Peyer's patch (tissue), 4 donors: ENCODE data around the gene HABP4. TPM values are rescaled to one million over a fixed set of nuclear protein-coding genes. Genes with fewer than 3 reads are reported as not detected.

Experiments
- DNase-seq, 3 donors: peaks; one replicate each; pipeline ENCODE4 v3.0.0-alpha.2; 2017 to 2019
- H3K27ac ChIP-seq, 4 donors: fragments of 200-600 bp; sonication (generic); one replicate each; pipeline ENCODE4 v1.5.1; 2016 to 2019
- H3K27me3 ChIP-seq, 2 donors: fragments of 200-600 bp; sonication (generic); one replicate each; pipeline ENCODE4 v1.5.1; 2019
- H3K36me3 ChIP-seq, 3 donors: fragments of 200-600 bp; sonication (generic); one replicate each; pipeline ENCODE4 v1.5.1; 2016 to 2019
- H3K4me1 ChIP-seq, 4 donors: fragments of 200-600 bp; sonication (generic); one replicate each; pipeline ENCODE4 v1.5.1; 2016 to 2019
- H3K4me3 ChIP-seq, 4 donors: fragments of 200-600 bp; sonication (generic); 1 replicate in 3 of 4; 2 replicates in 1 of 4; pipeline ENCODE4 v1.5.1; 2016 to 2019; ENCODE audit warnings: mild to moderate bottlenecking in 1 of 4
- H3K9me3 ChIP-seq, 4 donors: fragments of 200-600 bp; sonication (generic); one replicate each; pipeline ENCODE4 v1.5.1; 2016 to 2019; ENCODE audit warnings: mild to moderate bottlenecking in 1 of 4
- POLR2A ChIP-seq, 2 donors: fragments of 450-650 bp; IDR thresholded peaks; one replicate each; pipeline ENCODE4 v1.5.1; 2017; ENCODE audit warnings: antibody characterized with exemption in 2 of 2, mild to moderate bottlenecking in 2 of 2, moderate library complexity in 2 of 2
- total RNA-seq, 4 donors: library from RNA; depleted of rRNA; stranded (reverse); fragments of >200 nt; gene quantifications; one replicate each; pipeline ENCODE4 v1.1.0, GENCODE V29; 2016
- TF ChIP-seq, protein P1 (sequence below), 6 experiments: fragments of 450-650 bp in 4 of 6; fragments of 200-600 bp in 2 of 6; sonication (generic) in 1 of 6; IDR thresholded peaks; one replicate each; pipeline ENCODE4 v1.5.1; 2017 to 2019; ENCODE audit warnings: antibody characterized with exemption in 6 of 6, mild to moderate bottlenecking in 3 of 6, moderate library complexity in 1 of 6

HABP4 gene
- total RNA-seq, 4 donors from 2014 or later: 3.2 to 19.8 (median 5.1) TPM

DNA sequence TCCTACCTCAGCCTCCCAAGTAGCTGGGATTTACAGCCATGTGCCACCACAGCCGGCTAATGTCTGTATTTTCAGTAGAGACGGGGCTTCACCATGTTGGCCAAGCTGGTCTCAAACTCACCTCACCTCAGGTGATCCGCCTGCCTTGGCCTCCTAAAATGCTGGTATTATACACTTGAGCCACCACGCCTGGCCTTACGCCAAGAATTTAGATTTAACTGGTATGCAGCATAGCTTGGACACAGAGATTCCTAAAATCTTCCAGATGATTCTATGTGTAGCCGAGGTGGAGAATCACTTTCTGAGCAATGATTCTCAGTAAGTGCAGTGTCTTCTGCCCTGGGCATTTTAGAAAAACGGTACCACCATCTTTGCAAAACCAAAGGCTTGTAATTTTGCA, 74.1 kb downstream of the HABP4 start:
- Histone ChIP-seq H3K36me3 (peaks cover 0 to 13% (median 0%) of the 10 kb centered on the region in 3 donors), H3K27me3 (no peaks in the 10 kb centered on the region), H3K27ac (no peak overlapping the region), H3K9me3 (no peaks in the 10 kb centered on the region), H3K4me1 (no peaks in the 10 kb centered on the region), H3K4me3 (no peak overlapping the region)
- DNase-seq: no peak
- TF ChIP-seq, protein P1, sequence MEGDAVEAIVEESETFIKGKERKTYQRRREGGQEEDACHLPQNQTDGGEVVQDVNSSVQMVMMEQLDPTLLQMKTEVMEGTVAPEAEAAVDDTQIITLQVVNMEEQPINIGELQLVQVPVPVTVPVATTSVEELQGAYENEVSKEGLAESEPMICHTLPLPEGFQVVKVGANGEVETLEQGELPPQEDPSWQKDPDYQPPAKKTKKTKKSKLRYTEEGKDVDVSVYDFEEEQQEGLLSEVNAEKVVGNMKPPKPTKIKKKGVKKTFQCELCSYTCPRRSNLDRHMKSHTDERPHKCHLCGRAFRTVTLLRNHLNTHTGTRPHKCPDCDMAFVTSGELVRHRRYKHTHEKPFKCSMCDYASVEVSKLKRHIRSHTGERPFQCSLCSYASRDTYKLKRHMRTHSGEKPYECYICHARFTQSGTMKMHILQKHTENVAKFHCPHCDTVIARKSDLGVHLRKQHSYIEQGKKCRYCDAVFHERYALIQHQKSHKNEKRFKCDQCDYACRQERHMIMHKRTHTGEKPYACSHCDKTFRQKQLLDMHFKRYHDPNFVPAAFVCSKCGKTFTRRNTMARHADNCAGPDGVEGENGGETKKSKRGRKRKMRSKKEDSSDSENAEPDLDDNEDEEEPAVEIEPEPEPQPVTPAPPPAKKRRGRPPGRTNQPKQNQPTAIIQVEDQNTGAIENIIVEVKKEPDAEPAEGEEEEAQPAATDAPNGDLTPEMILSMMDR (IDR thresholded peaks at IDR 0.05): no peak
- no peak for TF ChIP-seq POLR2A (IDR thresholded peaks at IDR 0.05)

DNA sequence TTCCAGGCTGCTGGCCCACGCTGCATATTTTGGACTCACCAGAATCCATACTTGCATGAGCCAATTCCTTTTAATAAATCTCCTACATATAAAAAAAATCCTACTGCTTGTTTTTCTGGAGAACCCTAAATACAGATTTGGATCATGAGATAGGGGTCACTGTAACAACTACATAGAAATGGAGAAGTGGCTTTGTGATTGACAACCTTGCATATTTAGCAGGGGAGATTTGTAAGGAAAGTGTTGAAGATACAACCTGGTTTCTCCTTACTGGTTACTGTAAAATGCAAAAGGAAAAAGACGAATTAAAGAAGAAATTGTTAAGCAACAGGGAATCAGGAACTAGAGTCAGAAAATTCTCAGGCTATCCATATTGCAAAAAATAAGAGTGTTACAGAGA, 74.8 kb downstream of the HABP4 start:
- no peak overlapping the region for H3K4me3 ChIP-seq
- peaks cover 0 to 13% (median 0%) of the 10 kb centered on the region in 3 donors for H3K36me3 ChIP-seq
- DNase-seq: no peak
- no peak overlapping the region for H3K27ac ChIP-seq
- no peaks in the 10 kb centered on the region for H3K4me1 ChIP-seq
- H3K27me3 ChIP-seq: no peaks in the 10 kb centered on the region
- no peaks in the 10 kb centered on the region for H3K9me3 ChIP-seq
- no peak for TF ChIP-seq POLR2A (IDR thresholded peaks at IDR 0.05)
- TF ChIP-seq, protein P1 (IDR thresholded peaks at IDR 0.05): no peak

DNA sequence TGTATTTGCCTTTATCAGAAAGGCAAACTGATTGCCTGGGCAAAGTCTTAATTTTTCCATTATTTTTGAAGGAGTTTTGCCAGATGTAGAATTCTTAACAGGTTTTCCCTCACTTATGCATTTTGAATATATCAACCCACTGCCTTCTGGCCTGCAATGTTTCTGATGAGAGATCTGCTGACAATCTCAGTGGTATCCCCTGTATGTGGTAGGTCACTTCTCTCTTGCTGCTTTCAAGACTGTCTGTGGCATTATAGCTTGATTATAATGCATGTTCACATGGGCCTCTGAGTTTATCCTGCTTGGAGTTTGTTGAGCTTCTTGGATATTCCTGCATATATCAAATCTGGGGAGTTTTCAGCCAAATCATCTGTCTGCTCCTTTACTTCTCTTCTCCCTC, 82.2 kb downstream of the HABP4 start:
- Histone ChIP-seq H3K36me3 (peaks cover 0 to 26% (median 0%) of the 10 kb centered on the region in 3 donors), H3K4me3 (no peak overlapping the region), H3K27me3 (no peaks in the 10 kb centered on the region), H3K9me3 (no peaks in the 10 kb centered on the region), H3K4me1 (no peaks in the 10 kb centered on the region), H3K27ac (no peak overlapping the region)
- no peak for DNase-seq
- TF ChIP-seq, protein P1 (IDR thresholded peaks at IDR 0.05): no peak
- TF ChIP-seq POLR2A (IDR thresholded peaks at IDR 0.05): no peak

DNA sequence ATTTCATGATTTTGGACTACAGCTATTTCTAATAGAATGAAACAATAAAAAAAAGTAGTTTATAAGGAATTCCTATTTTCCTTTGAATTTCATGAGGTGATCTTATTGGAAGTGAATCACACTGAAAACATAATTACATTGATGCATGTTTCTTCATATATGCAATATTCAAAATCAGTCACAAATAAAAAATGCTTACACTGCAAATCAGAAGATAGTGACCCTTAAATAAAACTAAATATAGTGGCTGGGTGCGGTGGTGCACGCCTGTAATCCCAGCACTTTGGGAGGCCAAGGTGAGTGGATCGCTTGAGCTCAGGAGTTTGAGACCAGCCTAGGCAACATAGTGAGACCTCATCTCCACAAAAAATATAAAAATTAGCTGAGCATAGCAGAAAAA, 90.1 kb downstream of the HABP4 start:
- TF ChIP-seq POLR2A (IDR thresholded peaks at IDR 0.05): no peak
- TF ChIP-seq, protein P1 (IDR thresholded peaks at IDR 0.05): no peak

More for the DNA sequence above, 90.1 kb downstream of the HABP4 start:
- no peaks in the 10 kb centered on the region for H3K27me3 ChIP-seq
- no peaks in the 10 kb centered on the region for H3K9me3 ChIP-seq
- H3K36me3 ChIP-seq: peaks cover 0 to 34% (median 0%) of the 10 kb centered on the region in 3 donors
- H3K27ac ChIP-seq: no peak overlapping the region
- H3K4me3 ChIP-seq: no peak overlapping the region
- no peak for DNase-seq
- no peaks in the 10 kb centered on the region for H3K4me1 ChIP-seq

Other genes with a start within 250 kb of the HABP4 start
- gene HSD17B3, start 148.0 kb upstream of the HABP4 start, total RNA-seq: 10 to 100 TPM in 1 of 4 donors, 1 to 10 TPM in 2, not detected in 1; 1.6 to 14.5 (median 2.0) TPM
- 100 to 1,000 TPM in 1 of 4 donors, 10 to 100 TPM in 3; 38.8 to 140 (median 84.9) TPM for gene SLC35D2, start 66.5 kb upstream of the HABP4 start, total RNA-seq
- gene ZNF367, start 31.8 kb upstream of the HABP4 start, total RNA-seq: 1 to 10 TPM; 1.5 to 7.4 (median 3.4) TPM
- gene CDC14B, start 169.7 kb downstream of the HABP4 start, total RNA-seq: 10 to 100 TPM; 23.9 to 36.6 (median 35.7) TPM
- 1 to 10 TPM; 5.1 to 8.3 (median 5.7) TPM for gene PRXL2C, start 205.1 kb downstream of the HABP4 start, total RNA-seq